GM19025 (cell line): ENCODE measurements around the gene AUTS2.
A peak's percentile ranks its signal among the peaks of the same experiment; 100 is the strongest.
"Not testable (repeated sequence)": the region's sequence is repeated elsewhere in the genome, so short reads cannot be mapped to it uniquely, and the experiment has no call there.

Experiments
- ATAC-seq: cut with Tn5 transposase; IDR thresholded peaks from one replicate; pipeline ENCODE4 v1.9.1; 2021; ENCODE audit warnings: mild to moderate bottlenecking, low read depth, moderate library complexity; ENCODE audit not compliant: unreplicated experiment

The AUTS2 gene

DNA sequence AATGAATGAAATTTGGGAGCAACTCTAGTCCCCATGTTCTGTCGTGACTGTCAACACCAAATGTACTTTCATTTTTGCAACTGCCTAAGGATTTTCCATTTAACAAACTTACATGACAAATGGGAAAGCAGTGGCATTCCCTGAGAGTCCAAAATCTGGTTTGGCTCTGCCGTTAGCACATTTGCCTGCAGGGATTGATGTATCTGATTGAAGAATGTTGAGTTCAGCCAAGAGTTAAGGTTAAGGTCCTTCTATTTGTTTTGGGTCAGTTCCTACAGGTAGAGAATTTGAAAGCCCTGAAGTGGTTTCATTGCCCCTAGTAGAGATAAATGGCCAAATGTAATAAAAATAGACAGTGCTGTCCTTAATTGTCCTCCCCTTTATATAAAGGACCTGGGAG, 1127.2 kb downstream of the AUTS2 start:
- ATAC-seq = no peak

DNA sequence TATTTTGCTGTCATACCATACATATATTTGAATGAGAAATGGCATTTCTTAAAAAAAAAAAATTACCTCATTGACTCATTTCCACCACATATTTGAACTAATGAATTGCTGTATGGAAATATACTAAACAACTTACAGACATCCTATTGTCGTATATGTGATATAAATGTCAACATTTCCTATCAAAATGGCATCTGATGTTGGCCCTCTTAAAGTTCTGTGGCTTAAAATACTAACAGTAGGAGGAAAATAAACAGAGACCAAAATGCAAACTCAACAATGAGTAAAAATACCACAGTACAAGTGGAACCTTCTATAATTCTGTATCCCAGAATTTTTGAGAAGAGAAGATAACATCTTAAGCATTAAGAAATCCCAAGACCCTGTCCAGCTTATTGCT, 1128.0 kb downstream of the AUTS2 start:
- ATAC-seq = no peak

DNA sequence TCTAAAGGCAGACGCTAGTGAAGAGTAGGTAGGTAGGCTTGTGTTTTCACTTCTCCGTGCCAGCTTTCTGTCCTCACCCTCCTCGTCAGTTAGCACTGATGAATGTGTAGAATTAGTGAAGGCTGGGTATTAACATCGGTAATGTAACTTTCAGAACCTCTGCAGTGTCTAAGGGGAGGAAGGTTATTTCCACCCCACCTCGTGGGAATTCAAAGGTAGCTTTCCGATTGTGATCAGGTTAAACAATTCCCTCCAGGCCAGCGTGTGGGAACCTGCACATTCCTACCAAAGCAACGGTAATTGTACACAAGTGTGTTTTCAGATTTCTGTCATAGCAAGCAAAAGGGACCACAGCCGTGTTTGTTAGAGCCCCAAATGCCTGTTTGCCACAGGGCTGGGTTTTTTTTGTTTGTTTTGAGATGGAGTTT, 1128.7 kb downstream of the AUTS2 start:
- ATAC-seq = peak; percentile 83

DNA sequence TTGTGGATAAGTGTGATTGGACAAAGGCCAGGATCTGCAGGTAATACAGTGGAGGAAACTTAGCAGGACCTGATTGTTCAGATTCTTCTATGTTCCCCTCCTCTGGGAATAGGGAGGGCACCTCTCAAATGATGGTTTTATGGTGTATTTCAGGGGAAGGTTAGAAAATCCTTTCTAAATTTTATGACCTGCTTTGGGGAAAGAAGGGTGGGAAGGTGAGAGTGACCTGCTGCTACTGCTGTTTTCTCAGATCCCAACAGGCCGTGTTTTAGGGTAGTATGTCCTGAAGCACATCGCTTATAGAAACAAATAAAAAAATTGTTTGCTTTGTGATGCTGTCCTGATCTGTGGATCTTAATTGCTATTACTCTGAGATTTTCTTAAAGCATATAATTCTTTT, 1129.6 kb downstream of the AUTS2 start:
- no peak for ATAC-seq

DNA sequence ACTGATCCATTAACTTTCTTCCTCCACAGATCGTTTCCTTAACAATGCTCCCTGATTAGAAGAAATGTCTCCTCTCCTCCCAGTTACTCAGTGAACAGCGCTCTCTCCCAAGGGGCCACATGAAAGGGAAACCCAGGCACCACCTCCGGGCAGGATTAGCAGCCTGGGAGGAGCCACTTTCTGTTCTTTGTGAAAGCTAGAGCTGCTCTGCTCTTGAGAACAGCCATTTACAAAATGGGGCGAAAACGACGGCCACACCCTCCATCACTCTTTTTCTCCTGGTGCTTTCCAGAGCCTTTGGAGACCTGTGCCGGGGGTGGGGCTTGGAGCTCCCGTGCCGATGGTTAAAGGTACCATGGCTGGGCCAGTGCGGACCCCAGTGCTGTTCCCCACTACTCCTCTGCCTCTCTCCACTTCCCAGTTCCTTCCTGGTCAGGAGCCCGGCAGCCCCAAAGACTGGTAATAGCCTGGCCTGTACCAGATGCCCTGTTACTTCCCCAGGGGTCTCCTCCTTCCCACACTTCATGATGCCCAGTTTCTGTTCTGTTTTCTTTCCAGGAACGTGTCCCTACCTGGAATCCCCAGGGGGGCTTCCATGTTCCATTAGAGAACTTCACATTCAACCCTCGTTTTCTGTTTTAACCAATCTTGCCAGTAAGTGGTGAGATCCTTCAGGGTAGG, 1130.7 kb downstream of the AUTS2 start:
- ATAC-seq = no peak

DNA sequence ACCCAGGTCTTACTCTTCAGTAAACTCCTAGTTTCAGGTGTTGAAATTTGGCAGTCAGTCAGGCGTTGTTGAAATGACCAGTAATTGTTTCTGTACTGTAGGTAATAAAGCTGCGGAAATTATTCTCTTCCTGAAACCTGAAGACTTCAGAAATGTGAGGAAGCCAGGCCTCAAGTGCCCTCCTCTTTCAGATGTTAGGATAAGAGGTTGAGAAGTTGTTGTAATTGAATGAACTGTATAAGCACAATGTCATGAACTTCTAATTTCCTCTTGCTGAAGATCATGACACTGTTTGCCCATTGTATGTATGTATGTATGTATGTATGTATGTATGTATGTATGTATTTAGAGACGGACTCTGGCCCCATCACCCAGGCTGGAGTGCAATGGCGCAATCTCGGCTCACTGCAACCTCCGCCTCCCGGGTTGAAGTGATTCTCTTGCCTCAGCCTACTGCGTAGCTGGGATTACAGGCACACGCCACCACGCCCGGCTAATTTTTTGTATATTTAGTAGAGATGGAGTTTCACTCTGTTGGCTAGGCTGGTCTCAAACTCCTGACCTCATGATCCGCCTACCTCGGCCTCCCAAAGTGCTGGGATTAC, 1131.4 kb downstream of the AUTS2 start:
- not testable (repeated sequence) for ATAC-seq

DNA sequence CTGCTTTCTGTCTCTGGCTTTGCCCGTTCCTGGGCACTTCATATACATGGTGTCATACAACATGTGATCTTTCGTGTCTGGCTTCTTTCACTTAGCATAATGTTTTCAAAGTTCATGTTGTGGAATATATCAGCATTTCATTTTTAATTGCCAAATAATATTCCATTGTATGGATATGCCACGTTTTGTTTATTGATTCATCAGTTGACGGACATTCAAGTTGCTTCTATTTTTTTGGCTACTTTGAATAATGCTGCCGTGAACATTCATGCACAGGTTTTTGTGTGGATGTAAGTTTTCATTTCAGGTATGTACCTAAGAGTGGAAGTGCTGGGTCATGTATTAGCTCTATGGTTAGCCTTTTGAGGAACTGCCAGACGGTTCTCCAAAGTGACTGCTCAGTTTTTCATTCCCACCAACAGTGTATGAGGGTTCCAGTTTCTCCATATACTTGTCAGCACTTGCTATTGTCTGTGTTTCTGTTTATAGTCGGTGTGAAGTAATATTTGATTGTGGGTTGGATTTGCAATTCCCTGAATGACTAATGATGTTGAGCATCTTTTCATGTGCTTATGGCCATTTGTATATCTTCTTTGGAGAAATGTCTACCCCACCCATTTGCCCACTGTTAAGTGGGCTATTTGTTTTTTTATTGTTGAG, 1132.3 kb downstream of the AUTS2 start:
- ATAC-seq = no peak

DNA sequence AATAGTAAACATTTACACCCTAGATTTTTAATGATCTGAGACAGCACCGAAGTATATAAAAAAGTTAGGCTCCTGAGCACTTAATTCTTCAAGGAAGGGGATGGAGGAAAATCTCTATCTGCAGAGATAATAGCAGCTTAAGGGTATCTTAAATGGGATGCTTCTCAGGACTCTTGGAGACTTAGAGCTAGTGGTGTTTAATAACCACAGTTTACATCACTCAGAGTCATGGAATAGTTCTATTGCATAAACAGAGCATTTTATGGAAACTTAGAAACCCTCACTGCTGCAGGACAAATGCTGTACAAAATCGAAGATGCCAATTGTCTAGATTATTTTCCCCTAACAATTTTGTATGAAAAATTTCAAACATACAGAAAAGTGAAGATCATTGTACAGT, 1134.8 kb downstream of the AUTS2 start:
- no peak for ATAC-seq

DNA sequence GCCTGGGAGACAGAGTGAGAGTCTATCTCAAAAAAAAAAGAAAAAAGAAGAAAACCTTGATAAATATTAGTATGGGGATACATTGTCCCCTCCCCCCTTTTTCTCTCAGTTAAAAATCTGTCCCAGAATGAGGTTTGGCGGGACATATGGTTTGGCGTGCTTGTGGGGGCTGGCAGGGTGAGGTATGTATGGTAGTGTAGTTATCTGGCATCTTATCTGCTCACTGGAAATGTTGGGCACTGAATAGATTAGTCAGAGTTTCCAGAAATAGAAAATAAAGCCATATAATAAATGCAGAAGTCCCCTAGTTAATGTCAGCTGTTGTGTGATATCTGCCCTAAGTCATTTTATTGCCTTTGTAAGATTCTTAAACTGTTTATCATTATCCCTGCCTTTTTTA, 1136.1 kb downstream of the AUTS2 start:
- no peak for ATAC-seq

DNA sequence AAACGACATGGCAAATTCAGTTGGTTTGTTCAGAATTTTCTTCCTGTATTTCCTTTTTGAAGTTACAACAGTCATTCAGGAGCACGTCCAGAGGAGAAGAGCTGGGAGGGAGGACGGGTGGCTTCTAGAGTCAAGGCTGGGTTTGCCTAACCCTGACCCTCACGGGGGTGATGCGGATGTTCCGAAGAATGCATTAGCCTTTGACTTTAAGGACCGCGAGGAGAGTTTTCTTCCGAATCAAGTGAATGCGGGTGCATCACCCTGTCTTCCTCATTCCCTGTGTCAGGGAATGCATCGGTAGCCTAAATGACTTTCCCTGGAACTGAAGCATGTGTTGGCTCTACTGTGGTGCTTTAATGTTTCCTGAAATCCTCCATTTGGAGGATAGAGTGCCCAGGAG, 1137.0 kb downstream of the AUTS2 start:
- ATAC-seq = no peak

DNA sequence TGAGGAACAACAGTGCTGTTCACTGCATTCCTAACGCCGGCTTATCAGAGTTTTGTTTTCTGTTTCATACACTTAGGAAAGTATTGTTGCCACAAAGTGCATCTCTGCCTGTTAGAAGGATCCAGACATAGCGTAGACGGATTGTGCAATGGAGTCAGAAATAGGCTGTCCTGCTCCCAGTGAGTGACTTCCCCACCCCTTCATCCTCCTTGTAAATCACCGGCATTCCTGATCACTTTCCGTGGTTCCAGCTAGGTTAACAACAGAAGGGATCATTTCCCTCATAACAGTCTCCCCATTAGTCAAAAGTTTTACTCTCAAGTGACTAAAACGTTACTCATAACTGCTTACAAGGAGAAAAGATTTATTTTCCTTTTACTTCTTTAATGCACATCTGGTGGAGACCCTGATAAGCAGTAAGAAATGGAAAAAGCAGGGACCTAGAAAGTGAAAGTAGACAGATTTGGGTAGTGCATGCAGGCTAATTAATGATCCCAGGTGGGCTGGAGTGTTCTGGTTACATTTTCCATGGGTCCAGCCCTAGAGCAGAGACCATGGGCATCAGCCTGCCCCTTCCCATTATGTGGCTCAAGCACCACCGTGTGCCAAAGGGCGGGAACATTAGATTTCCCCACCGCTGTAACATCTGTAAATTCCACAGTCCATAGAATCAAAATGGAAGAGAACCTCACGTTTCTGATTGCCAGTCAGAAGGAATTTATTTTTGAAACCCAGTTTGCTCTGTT, 1138.6 kb downstream of the AUTS2 start:
- no peak for ATAC-seq

DNA sequence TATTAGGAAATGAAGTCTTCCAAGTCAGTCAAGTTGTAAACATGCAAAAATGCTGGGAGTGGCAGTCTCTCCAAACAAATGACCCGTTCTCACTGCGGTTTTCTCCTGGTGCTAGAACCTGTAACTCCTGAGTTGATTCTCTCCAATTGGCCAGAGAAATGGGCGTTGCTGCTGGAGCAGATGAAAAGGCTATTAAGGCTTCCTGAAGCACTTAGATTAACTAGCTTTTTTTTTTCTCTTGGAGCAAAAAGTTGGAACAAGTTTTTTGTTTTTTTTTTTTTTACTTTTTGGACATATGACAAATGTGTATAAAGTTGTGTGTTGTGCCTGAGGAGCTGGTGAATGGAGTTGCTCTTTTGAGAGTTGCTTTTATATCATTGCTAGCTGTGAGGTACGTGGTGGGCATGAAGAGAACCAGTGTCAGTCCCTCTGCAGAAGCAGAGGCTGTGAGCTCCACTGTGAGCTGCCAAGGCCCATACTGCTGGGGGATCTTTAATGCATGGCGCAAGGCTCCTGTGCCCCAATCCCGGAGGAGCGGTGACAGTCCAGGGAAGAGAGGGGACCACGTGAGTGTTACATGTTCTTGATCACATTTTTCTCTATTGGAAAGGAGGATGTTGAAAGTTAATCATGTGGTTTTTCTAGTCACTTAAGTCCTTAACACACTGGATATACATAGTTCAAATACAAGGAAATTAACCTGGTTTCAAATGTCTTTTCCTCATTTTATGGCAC, 1140.0 kb downstream of the AUTS2 start:
- no peak for ATAC-seq

DNA sequence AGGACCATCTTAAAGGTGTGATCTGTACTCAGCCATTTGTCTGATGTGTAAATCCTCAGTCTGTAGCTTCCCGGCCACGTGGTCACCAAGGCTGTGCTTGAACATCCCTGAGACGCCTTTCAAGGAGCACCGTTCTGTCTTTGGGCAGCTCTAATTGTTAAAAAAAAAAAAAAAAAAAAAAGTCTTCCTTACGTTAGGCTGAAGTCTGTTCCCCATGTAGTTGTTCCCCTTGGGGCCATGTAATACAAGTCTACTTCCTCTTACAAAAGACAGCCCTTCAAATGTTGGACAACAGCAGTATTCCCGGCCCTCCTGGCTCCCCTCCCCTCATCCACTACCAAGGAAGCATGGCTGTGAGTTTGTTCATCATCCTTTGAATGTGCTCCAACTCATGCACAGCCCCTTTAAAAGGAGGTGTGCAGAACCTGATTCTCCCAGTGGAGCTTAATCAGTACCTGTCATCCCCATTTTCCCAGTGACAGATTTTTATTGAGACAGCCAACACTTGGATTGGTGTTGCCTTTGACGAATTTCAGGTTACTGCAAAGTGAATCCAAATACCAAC, 1141.5 kb downstream of the AUTS2 start:
- ATAC-seq = no peak

DNA sequence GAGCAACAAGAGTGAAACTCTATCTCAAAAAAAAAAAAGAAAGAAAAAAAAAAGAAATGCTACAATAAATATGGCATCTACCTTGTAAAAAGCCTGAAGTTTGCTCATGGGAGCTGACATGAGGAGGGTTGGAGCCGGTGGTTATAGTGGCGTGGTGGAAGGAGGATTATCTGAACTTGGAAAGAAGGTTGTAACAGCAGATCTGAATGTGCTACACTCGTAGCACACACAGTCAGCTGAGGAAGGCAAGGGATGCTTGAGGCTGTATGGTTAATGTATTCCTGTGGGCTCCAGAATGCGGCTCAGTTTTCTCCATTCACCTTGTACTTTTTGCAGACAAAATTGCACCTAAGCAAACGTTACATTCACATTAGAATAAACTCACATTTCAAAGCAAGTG, 1143.4 kb downstream of the AUTS2 start:
- no peak for ATAC-seq

DNA sequence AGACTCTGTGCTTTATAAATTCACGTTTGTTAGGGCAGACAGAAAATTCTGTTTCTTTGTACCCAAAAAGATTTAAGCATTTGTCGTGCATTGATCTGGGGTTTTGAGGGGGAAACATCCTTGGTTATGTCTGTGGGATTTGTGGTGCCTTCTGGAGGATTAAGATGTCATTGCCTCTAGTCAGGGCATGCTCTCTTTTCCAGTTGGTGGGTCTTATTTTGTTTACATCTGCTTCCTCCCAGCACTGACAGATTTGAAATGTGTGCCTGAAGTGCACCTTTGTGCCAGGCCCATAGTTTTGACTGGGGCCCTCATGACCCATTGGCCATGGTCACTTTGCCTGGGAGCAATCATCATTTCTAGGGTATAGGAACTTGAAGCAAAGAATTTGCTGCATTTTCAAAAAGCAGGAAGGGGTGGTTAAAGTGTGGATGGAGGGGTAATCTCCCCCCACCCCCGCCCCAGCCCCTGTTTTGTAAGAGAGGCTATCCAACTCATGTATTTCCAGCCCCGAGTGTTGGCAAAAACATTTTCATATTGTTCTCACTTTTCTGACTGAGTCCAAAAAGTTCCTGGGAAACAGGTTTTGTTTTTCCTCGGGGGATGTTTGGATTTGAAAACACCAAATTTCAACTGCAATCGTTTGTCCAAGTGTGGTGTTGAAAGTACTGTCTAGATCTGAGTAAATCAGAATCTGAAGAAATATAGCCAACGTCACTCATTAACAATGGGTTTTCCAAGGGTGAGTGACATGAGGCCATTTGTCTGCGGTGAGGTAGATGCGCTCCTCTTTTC, 1145.5 kb downstream of the AUTS2 start:
- ATAC-seq = no peak

DNA sequence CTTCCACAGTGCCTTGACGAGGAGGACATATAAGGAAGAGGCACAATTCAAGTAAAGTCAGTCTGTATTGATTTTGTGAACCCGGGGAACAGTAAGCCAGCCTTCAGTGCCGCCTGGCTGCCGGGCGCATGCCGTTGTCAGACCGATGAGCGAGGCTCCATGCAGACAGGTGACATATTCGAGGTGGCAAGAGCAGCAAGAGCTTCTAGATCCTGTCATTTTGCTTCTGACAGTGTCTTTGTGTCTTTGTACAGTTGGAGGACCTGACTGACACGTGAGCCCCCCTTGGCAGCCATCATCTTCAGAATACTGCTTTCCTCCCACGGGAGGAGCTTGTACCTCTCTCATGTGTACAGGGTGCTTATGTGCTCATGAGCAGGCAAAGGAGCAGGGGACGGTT, 1146.2 kb downstream of the AUTS2 start:
- ATAC-seq = no peak

DNA sequence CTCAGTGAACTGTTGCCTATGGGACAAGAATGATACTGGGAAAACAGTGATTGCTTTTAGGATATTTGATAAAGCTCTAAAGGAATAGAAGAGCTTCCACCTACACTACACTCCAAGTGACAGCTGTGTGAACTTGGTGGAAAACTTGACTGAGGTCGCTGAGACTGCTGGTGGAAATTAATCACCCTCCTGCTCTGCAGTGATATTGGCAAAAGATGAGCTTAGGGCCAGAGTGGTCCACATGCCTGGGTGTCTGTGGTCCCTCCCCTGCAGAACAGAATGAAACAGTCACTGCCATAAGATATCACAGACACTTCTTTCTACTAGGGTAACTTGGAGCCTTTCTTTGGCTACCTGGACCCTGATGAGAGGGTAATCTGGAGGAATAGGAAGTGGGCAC, 1151.6 kb downstream of the AUTS2 start:
- ATAC-seq = no peak

DNA sequence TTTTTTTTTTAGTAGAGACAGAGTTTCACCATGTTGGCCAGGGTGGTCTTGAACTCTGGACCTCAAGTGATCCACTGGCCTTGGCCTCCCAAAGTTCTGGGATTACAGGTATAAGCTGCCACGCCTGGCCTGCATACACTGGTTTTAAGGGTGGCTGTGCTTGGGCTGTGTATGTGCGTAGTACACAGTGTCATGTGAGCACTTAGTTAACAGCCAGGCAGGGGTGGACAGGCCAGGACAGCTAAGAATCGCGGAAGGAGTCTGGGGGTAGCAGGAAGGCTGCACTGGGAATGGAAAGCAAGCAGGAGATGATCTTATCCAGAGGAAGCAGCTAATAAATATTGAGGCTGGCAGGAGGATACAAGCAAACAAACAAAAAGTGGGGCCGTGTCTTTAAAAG, 1153.6 kb downstream of the AUTS2 start:
- no peak for ATAC-seq

DNA sequence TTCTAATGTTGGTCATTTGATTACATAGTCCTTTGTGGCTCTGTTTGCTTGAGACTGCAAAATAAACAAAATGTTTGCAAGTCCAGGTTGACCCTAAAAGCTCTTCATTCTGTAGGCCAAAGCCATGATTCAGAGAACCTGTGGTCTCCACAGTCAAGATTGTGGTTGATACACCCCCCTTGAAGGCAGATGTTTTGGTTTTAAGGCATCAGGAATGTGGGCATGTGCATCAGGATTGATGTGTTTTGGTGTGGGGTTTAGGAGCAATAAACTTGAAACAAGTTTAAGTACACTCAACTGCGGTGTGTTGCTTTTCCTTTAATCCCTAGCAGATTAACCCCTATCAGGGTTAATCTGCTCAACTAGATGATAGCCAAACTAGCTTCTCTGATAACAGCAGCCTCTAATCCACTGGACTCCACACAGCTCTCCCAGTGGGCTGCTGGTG, 1154.5 kb downstream of the AUTS2 start:
- no peak for ATAC-seq
